Astrocyte of the cerebellum (primary cell): ENCODE results near the gene NCAM1.

ENCODE experiments used
- DNase-seq: peaks from one replicate; pipeline ENCODE4 v3.0.0-alpha.2; 2011; ENCODE audit warnings: low read depth
- H3K4me3 ChIP-seq: 2 replicates; pipeline ENCODE4 v1.5.1; 2011; ENCODE audit warnings: mild to moderate bottlenecking, low read depth, low read length, moderate library complexity
- CTCF ChIP-seq: IDR thresholded peaks from 2 replicates; pipeline ENCODE4 v1.5.1; 2012; ENCODE audit warnings: low read length, low read depth, moderate library complexity, mild to moderate bottlenecking; ENCODE audit errors: missing control alignments
- in situ Hi-C: cut with HindIII; loops from 2 replicates; pipeline ENCODE4 v1.10.0; 2017; ENCODE audit warnings: low sequenced_read_pairs

The NCAM1 gene

GRCh38 chr11:112932593-112932992, 28.6 kb upstream of the NCAM1 start:
- no peak overlapping the region for H3K4me3 ChIP-seq
- TF ChIP-seq CTCF: no peak
- DNase-seq: no peak
- in situ Hi-C loops: no loop called here

DNA sequence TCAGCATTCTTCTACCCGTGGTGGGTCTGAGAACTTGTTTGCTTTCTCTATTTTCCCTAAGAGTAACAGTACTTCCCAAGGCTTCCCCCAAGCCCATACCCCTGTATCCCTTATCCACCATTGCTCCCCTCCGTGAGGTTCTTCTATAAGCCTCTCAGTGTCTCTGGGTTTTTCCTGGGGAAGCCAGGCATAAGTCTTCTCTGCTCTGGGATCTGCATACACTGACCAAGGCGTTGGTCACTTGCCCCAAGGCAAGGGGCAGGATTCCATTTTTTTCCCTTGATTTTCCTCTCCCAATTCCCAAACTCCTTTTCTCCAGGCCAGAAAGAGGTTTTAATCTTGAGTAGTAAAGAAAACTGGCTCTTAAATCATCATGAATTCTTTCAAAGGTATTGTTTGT, 27.2 kb upstream of the NCAM1 start:
- in situ Hi-C loops: no loop called here
- H3K4me3 ChIP-seq: no peak overlapping the region
- DNase-seq: no peak
- TF ChIP-seq CTCF: no peak

DNA sequence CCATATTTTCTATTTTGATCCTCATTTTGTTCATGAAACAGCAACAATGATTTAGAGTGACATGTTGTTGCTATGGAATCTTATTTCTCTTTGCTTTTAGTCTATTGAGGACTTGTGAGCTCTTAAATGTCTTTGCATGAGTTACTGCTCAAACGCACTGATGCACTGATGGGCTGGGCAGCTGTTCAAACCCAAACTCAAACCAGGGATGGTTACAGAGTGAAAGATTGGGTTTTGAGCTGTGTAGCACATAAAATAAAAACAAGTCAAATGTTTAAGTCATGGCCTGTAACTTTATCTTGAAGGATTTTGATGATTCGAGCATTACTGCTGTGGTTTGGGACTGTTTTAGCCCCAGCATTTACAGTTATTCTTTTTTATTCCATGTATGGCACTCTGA, 20.1 kb upstream of the NCAM1 start:
- in situ Hi-C loops: no loop called here
- H3K4me3 ChIP-seq: no peak overlapping the region
- DNase-seq: no peak
- TF ChIP-seq CTCF: no peak

GRCh38 chr11:112942966-112943643, 18.1 kb upstream of the NCAM1 start:
- DNase-seq: no peak
- no peak for TF ChIP-seq CTCF
- no peak overlapping the region for H3K4me3 ChIP-seq
- in situ Hi-C loops: no loop called here

DNA sequence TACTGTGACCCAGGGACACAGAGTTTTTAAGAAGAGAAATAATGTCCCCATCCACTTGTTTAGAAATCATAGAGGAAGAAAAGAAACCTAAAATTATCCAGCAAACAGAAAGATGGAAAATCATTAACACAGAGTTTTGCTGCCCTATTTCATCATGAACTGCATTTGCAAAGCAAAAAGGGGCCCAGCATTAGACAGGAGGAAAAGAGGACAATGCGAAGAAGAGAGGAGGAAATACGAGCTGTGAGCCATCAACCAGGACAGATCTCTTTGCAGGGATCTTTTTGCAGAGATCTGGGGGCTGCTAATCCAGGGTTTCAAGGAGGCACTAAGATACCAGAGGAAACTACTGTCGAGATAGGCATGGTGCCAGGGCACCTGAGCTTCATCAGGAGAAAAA, 14.4 kb upstream of the NCAM1 start:
- in situ Hi-C loops: no loop called here
- no peak for DNase-seq
- H3K4me3 ChIP-seq: no peak overlapping the region
- no peak for TF ChIP-seq CTCF

DNA sequence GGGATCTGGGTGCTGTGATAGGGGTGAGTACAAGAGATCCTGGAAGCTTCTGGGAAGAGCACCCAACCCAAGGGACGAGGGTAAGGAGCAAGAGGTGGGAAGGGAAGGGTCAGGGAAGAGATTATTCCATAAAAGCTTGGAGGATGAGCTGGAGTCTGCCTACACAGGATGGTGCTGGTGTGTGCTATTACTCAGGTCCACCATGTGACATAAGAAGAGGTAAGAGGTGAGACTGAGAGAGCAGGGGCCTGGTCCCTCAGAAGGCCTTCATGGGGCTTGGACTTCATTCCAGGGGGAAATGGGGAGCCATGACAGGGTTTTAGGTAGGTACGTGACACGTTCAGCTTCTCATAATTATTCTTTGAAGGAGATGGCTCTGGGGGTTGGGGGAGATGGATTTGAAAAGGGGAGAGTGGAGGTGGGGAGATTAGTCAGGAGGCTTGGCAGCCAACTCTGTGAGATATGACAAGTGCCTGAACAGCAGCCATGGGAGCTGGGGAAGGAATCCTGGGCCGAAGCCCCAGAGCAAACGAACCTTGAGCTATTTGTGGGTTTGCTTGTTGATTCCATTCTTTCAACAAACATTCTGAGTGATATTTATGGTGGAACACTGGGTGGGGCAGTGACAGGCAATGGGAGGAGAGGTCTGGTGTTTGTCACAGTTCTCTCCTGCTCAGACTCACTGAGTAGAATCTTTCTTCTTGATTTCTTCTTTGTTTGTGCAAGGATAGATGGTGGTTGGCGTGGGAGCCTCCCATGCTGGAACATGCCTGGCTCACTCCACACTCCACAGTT, 11.2 kb upstream of the NCAM1 start:
- no peak overlapping the region for H3K4me3 ChIP-seq
- DNase-seq: no peak
- in situ Hi-C loops: no loop called here
- no peak for TF ChIP-seq CTCF
